H1 (cell line): ENCODE data around the gene WDR44. TPM values are rescaled to one million over a fixed set of nuclear protein-coding genes. Genes with fewer than 3 reads are reported as not detected.

Experiments
- CHD2 ChIP-seq: IDR thresholded peaks from 2 replicates; pipeline ENCODE4 v1.6.1; 2012; ENCODE audit warnings: low read length, improper control_type of control experiment
- CTBP2 ChIP-seq: IDR thresholded peaks from 2 replicates; pipeline ENCODE4 v1.7.0; 2011; ENCODE audit warnings: borderline replicate concordance, mild to moderate bottlenecking, moderate library complexity, mixed read lengths, low read length; ENCODE audit not compliant: insufficient read depth, insufficient read length
- EZH2 ChIP-seq: fragments of 200-600 bp; sonication (generic); IDR thresholded peaks from 2 replicates; pipeline ENCODE4 v1.7.1; 2012; ENCODE audit warnings: low read depth, mild to moderate bottlenecking, moderate library complexity, low read length, inconsistent platforms; ENCODE audit not compliant: severe bottlenecking
- KDM1A ChIP-seq: fragments of 200-600, 300-600 bp; sonication (generic); IDR thresholded peaks from 2 replicates; pipeline ENCODE4 v1.7.1; 2016; ENCODE audit warnings: mild to moderate bottlenecking, low read length, borderline replicate concordance
- KDM4A ChIP-seq: IDR thresholded peaks from one replicate; pipeline ENCODE4 v1.7.1; 2012; ENCODE audit warnings: low read depth, mild to moderate bottlenecking, moderate library complexity, low read length, inconsistent platforms; ENCODE audit not compliant: severe bottlenecking
- NRF1 ChIP-seq: IDR thresholded peaks from 2 replicates; pipeline ENCODE4 v1.6.1; 2011; ENCODE audit warnings: mild to moderate bottlenecking, low read depth, low read length, improper control_type of control experiment
- PHF8 ChIP-seq: fragments of 200-600 bp; sonication (generic); conservative IDR thresholded peaks from 2 replicates; pipeline ENCODE4 v1.7.1; 2012; ENCODE audit warnings: low read depth, mild to moderate bottlenecking, inconsistent platforms, low read length, moderate library complexity
- POLR2AphosphoS5 ChIP-seq: IDR thresholded peaks from 2 replicates; pipeline ENCODE4 v1.6.1; 2011; ENCODE audit warnings: low read depth, low read length
- SIRT6 ChIP-seq: IDR thresholded peaks from one replicate; pipeline ENCODE4 v1.7.1; 2012; ENCODE audit warnings: low read length, inconsistent platforms
- TAF1 ChIP-seq: IDR thresholded peaks from 2 replicates; pipeline ENCODE4 v1.6.1; 2011; ENCODE audit warnings: mild to moderate bottlenecking, low read depth, low read length
- polyA plus RNA-seq, 7 experiments: library from polyadenylated mRNA; depleted of rRNA in 3 of 7; stranded (reverse) in 5 of 7; unstranded in 2 of 7; fragments of >200 nt in 5 of 7; fragments of 200-250 nt in 2 of 7; gene quantifications; 1 replicate in 5 of 7; 2 replicates in 1 of 7; 4 replicates in 1 of 7; pipeline versions ENCODE4 v1.2.1 to v1.2.3, GENCODE V29; 2011 to 2013; ENCODE audit warnings: missing spikeins in 2 of 7, mixed read lengths in 2 of 7
- total RNA-seq: library from RNA; stranded (reverse); fragmentation: NEBNext Ultra II Directional; extraction: Animal tissue kit (Norgen Biotek cat#: 25700); gene quantifications from 2 replicates; pipeline ENCODE4 v1.2.1, GENCODE V29; 2021
- TF ChIP-seq, protein P1 (sequence below): fragments of 300-600 bp; sonication (generic); IDR thresholded peaks from 2 replicates; pipeline ENCODE4 v1.7.1; 2012; ENCODE audit warnings: low read length, moderate library complexity, mild to moderate bottlenecking, inconsistent platforms; ENCODE audit not compliant: insufficient replicate concordance
- TF ChIP-seq, protein P2 (sequence below): IDR thresholded peaks from 2 replicates; pipeline ENCODE4 v1.6.1; 2011; ENCODE audit warnings: low read depth, mild to moderate bottlenecking, low read length; ENCODE audit not compliant: insufficient read depth

The WDR44 gene
- total and polyA plus RNA-seq, 2 of the 8 experiments (the other 6 are each of a cell fraction or from before 2014, with no cell fraction given), result 5.1 to 17.2 TPM

DNA sequence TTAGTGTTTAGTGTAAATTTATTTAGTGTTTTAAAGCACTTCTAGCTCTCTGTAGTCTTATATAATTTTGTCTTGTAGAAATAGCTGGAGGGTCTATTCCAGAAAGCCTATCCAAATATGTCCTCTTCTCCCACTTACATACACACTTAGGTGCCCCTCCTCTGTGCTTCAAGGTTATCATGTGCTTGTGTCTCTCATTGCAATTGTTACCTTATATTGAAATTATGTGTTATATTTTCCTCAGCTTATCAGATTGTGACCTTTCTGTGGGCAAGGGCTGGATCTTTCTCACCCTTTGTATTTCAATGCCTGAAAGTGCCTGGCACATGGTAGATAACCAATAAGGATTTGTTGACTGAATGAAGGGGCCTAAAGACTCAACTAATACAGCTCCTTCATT lies 18.4 kb downstream of the WDR44 start (continued):
- TF ChIP-seq, protein P1, sequence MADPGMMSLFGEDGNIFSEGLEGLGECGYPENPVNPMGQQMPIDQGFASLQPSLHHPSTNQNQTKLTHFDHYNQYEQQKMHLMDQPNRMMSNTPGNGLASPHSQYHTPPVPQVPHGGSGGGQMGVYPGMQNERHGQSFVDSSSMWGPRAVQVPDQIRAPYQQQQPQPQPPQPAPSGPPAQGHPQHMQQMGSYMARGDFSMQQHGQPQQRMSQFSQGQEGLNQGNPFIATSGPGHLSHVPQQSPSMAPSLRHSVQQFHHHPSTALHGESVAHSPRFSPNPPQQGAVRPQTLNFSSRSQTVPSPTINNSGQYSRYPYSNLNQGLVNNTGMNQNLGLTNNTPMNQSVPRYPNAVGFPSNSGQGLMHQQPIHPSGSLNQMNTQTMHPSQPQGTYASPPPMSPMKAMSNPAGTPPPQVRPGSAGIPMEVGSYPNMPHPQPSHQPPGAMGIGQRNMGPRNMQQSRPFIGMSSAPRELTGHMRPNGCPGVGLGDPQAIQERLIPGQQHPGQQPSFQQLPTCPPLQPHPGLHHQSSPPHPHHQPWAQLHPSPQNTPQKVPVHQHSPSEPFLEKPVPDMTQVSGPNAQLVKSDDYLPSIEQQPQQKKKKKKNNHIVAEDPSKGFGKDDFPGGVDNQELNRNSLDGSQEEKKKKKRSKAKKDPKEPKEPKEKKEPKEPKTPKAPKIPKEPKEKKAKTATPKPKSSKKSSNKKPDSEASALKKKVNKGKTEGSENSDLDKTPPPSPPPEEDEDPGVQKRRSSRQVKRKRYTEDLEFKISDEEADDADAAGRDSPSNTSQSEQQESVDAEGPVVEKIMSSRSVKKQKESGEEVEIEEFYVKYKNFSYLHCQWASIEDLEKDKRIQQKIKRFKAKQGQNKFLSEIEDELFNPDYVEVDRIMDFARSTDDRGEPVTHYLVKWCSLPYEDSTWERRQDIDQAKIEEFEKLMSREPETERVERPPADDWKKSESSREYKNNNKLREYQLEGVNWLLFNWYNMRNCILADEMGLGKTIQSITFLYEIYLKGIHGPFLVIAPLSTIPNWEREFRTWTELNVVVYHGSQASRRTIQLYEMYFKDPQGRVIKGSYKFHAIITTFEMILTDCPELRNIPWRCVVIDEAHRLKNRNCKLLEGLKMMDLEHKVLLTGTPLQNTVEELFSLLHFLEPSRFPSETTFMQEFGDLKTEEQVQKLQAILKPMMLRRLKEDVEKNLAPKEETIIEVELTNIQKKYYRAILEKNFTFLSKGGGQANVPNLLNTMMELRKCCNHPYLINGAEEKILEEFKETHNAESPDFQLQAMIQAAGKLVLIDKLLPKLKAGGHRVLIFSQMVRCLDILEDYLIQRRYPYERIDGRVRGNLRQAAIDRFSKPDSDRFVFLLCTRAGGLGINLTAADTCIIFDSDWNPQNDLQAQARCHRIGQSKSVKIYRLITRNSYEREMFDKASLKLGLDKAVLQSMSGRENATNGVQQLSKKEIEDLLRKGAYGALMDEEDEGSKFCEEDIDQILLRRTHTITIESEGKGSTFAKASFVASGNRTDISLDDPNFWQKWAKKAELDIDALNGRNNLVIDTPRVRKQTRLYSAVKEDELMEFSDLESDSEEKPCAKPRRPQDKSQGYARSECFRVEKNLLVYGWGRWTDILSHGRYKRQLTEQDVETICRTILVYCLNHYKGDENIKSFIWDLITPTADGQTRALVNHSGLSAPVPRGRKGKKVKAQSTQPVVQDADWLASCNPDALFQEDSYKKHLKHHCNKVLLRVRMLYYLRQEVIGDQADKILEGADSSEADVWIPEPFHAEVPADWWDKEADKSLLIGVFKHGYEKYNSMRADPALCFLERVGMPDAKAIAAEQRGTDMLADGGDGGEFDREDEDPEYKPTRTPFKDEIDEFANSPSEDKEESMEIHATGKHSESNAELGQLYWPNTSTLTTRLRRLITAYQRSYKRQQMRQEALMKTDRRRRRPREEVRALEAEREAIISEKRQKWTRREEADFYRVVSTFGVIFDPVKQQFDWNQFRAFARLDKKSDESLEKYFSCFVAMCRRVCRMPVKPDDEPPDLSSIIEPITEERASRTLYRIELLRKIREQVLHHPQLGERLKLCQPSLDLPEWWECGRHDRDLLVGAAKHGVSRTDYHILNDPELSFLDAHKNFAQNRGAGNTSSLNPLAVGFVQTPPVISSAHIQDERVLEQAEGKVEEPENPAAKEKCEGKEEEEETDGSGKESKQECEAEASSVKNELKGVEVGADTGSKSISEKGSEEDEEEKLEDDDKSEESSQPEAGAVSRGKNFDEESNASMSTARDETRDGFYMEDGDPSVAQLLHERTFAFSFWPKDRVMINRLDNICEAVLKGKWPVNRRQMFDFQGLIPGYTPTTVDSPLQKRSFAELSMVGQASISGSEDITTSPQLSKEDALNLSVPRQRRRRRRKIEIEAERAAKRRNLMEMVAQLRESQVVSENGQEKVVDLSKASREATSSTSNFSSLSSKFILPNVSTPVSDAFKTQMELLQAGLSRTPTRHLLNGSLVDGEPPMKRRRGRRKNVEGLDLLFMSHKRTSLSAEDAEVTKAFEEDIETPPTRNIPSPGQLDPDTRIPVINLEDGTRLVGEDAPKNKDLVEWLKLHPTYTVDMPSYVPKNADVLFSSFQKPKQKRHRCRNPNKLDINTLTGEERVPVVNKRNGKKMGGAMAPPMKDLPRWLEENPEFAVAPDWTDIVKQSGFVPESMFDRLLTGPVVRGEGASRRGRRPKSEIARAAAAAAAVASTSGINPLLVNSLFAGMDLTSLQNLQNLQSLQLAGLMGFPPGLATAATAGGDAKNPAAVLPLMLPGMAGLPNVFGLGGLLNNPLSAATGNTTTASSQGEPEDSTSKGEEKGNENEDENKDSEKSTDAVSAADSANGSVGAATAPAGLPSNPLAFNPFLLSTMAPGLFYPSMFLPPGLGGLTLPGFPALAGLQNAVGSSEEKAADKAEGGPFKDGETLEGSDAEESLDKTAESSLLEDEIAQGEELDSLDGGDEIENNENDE, result no peak
- no peak for TF ChIP-seq POLR2AphosphoS5
- no peak for TF ChIP-seq EZH2
- TF ChIP-seq CHD2, result no peak
- TF ChIP-seq SIRT6, result no peak
- TF ChIP-seq NRF1, result no peak
- TF ChIP-seq TAF1, result no peak
- no peak for TF ChIP-seq KDM1A
- TF ChIP-seq, protein P2, sequence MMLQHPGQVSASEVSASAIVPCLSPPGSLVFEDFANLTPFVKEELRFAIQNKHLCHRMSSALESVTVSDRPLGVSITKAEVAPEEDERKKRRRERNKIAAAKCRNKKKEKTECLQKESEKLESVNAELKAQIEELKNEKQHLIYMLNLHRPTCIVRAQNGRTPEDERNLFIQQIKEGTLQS, result no peak
- no peak for TF ChIP-seq KDM4A
- no peak for TF ChIP-seq CTBP2
- TF ChIP-seq PHF8, result no peak
